Measurements from ENCODE around the gene MYO10.

DNA sequence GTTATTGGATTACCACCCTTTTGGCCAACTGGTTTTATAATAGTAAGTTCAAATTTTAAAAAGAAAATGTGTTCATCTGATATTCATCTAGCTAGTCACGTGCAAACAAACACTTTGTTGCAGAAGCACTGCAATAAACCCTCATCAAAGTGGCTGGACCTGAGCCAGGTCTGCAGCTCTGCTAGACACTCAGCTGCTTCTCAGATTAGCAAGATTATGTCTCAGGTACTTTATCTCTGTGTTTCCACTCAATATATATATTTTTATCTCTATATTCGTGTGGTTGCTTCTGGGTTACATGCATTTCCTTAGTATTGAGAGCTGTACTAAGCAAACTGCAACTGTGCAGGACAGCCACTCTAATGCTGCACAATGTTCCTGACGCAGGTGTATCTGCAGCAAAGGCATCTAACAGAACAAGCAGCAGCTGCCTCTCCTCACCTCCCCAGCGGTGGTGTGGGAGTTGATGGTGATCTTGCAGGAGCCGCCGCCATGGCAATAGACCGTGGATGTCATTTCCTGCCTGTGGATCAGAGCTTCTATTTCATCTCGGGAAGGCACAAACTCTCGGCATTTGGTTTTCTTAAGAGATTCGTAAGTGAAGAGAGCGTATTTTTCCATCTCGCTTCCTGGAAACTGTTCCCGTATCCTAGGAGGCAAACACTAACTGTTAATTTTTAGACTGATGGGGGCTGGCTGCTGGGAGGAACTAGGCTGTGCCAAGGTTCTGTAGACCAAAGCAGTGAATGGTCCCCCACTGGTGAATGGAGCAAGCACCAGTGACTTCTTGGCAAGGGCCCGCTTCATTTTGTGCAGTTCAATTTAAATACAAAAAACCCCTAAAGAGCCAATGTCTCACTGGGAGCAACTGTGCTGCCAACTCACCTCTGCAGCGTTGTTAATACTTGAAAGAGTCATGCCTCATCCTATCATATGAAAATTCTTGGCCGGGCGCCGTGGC, 262.6 kb downstream of the MYO10 start:
- TF ChIP-seq, protein P1, sequence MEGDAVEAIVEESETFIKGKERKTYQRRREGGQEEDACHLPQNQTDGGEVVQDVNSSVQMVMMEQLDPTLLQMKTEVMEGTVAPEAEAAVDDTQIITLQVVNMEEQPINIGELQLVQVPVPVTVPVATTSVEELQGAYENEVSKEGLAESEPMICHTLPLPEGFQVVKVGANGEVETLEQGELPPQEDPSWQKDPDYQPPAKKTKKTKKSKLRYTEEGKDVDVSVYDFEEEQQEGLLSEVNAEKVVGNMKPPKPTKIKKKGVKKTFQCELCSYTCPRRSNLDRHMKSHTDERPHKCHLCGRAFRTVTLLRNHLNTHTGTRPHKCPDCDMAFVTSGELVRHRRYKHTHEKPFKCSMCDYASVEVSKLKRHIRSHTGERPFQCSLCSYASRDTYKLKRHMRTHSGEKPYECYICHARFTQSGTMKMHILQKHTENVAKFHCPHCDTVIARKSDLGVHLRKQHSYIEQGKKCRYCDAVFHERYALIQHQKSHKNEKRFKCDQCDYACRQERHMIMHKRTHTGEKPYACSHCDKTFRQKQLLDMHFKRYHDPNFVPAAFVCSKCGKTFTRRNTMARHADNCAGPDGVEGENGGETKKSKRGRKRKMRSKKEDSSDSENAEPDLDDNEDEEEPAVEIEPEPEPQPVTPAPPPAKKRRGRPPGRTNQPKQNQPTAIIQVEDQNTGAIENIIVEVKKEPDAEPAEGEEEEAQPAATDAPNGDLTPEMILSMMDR (IDR thresholded peaks at IDR 0.05 in 4 of 5, conservative IDR thresholded peaks at IDR 0.05 in 1 of 5) = no peak
- no peak for TF ChIP-seq POLR2A (IDR thresholded peaks at IDR 0.05)
